Natural killer cell (primary cell): ENCODE measurements around the gene NME7. TPM values are rescaled to one million over a fixed set of nuclear protein-coding genes. Genes with fewer than 3 reads are reported as not detected.

Experiments
- ATAC-seq, 3 donors: fragments of 150-1000 bp in 2 of 3; fragments of 200-7000 bp in 1 of 3; cut with Tn5 transposase; 1 replicate in 1 of 3; 2 replicates in 2 of 3; pipeline ENCODE4 v1.10.0; 2021; ENCODE audit warnings: mild to moderate bottlenecking in 2 of 3, moderate library complexity in 2 of 3
- DNase-seq, 2 donors: peaks; one replicate each; pipeline versions ENCODE4 v3.0.0 to v3.0.0-alpha.2; 2013 to 2021; ENCODE audit warnings: mixed read lengths in 1 of 2
- H3K27ac ChIP-seq: one replicate; pipeline ENCODE4 v1.5.1; 2013; ENCODE audit warnings: mild to moderate bottlenecking, low read length
- H3K27me3 ChIP-seq: one replicate; pipeline ENCODE4 v1.6.1; 2013; ENCODE audit warnings: low read length; ENCODE audit not compliant: control insufficient read depth, insufficient read depth
- H3K36me3 ChIP-seq: one replicate; pipeline ENCODE4 v1.6.1; 2013; ENCODE audit warnings: low read length; ENCODE audit not compliant: control insufficient read depth, insufficient read depth
- H3K4me1 ChIP-seq: one replicate; pipeline ENCODE4 v1.6.1; 2013; ENCODE audit warnings: low read length; ENCODE audit not compliant: control insufficient read depth, insufficient read depth
- H3K4me3 ChIP-seq: one replicate; pipeline ENCODE4 v1.5.1; 2013; ENCODE audit warnings: low read length
- H3K9me3 ChIP-seq: one replicate; pipeline ENCODE4 v1.6.1; 2013; ENCODE audit warnings: low read length; ENCODE audit not compliant: control insufficient read depth, insufficient read depth
- H3K27ac Mint-ChIP-seq, 2 donors: one replicate each; pipeline ENCODE4 v1.8.0; 2022; ENCODE audit warnings: mild to moderate bottlenecking in 2 of 2, mixed read lengths in 2 of 2, moderate library complexity in 1 of 2
- H3K27me3 Mint-ChIP-seq, 2 donors: one replicate each; pipeline ENCODE4 v1.8.0; 2022; ENCODE audit warnings: low read depth in 2 of 2, mixed read lengths in 2 of 2
- H3K36me3 Mint-ChIP-seq: one replicate; pipeline ENCODE4 v1.8.0; 2022; ENCODE audit warnings: mixed read lengths
- H3K4me1 Mint-ChIP-seq, 2 donors: one replicate each; pipeline ENCODE4 v1.8.0; 2022; ENCODE audit warnings: mixed read lengths in 2 of 2
- H3K4me3 Mint-ChIP-seq: one replicate; pipeline ENCODE4 v1.8.0; 2022; ENCODE audit warnings: mild to moderate bottlenecking, moderate library complexity, mixed read lengths
- H3K9me3 Mint-ChIP-seq, 2 donors: one replicate each; pipeline ENCODE4 v1.8.0; 2022; ENCODE audit warnings: mixed read lengths in 2 of 2
- CTCF ChIP-seq: fragments of 200-600 bp; IDR thresholded peaks from one replicate; pipeline ENCODE4 v1.8.0; 2022; ENCODE audit warnings: antibody characterized with exemption
- WGBS: methylation state at CpG from one replicate; pipeline ENCODE4 v1.1.7; 2013; ENCODE audit warnings: missing lambda C conversion rate; ENCODE audit not compliant: insufficient coverage; 5-methylcytosine and 5-hydroxymethylcytosine counted together
- intact Hi-C: fragments of 100-400 bp; cut with micrococcal nuclease; formaldehyde crosslinking; loops from one replicate; pipeline ENCODE4 v1.14.2; 2022
- total RNA-seq, 4 donors: library from RNA; stranded (reverse); fragments of 120-200 nt in 1 of 4; gene quantifications; one replicate each; pipeline versions ENCODE4 v1.2.3 to v1.2.4, GENCODE V29; 2013 to 2022

NME7 gene
- total RNA-seq, 3 donors from 2014 or later (not counting 1 experiment from before 2014, with no cell fraction given) = 5.2 to 9.9 (median 9.8) TPM

GRCh38 chr1:169236143-169236542 is 131.5 kb downstream of the NME7 start:
- Histone ChIP-seq H3K4me3 (no peak overlapping the region), H3K4me1 (no peaks in the 10 kb centered on the region), H3K27ac (no peak overlapping the region), H3K27me3 (no peaks in the 10 kb centered on the region), H3K36me3 (no peaks in the 10 kb centered on the region), H3K9me3 (no peaks in the 10 kb centered on the region)
- H3K27me3 Mint-ChIP-seq = no peaks in the 10 kb centered on the region
- no peaks in the 10 kb centered on the region for H3K9me3 Mint-ChIP-seq
- no peaks in the 10 kb centered on the region for H3K4me1 Mint-ChIP-seq
- 78% methylated on average over 1 of the region's 1 CpG for whole genome bisulfite sequencing
- no peak overlapping the region for H3K27ac Mint-ChIP-seq
- H3K4me3 Mint-ChIP-seq = no peak overlapping the region
- DNase-seq (no peak), ATAC-seq (no peak)
- intact Hi-C loops = no loop called here
- H3K36me3 Mint-ChIP-seq = no peaks in the 10 kb centered on the region
- no peak for TF ChIP-seq CTCF

- no peaks in the 10 kb centered on the region for H3K27me3 Mint-ChIP-seq
- H3K27ac Mint-ChIP-seq = no peak overlapping the region
- no peak overlapping the region for H3K4me3 ChIP-seq
- no peaks in the 10 kb centered on the region for H3K9me3 Mint-ChIP-seq
- no peaks in the 10 kb centered on the region for H3K9me3 ChIP-seq
- no peaks in the 10 kb centered on the region for H3K4me1 ChIP-seq
- no peaks in the 10 kb centered on the region for H3K36me3 ChIP-seq
- no CpG with 5 or more reads among the region's 2 CpGs for WGBS
- H3K27me3 ChIP-seq = no peaks in the 10 kb centered on the region
- no peak overlapping the region for H3K27ac ChIP-seq
- no peaks in the 10 kb centered on the region for H3K4me1 Mint-ChIP-seq
- H3K4me3 Mint-ChIP-seq = no peak overlapping the region
- DNase-seq (no peak), ATAC-seq (no peak)
- H3K36me3 Mint-ChIP-seq = no peaks in the 10 kb centered on the region
- TF ChIP-seq CTCF = no peak
- intact Hi-C loops = no loop called here
Observed at GRCh38 chr1:169235568-169235967, 132.0 kb downstream of the NME7 start.

GRCh38 chr1:169234780-169235179 is 132.8 kb downstream of the NME7 start:
- Histone ChIP-seq H3K36me3 (no peaks in the 10 kb centered on the region), H3K9me3 (no peaks in the 10 kb centered on the region), H3K4me1 (no peaks in the 10 kb centered on the region), H3K27ac (no peak overlapping the region), H3K4me3 (no peak overlapping the region), H3K27me3 (no peaks in the 10 kb centered on the region)
- Mint-ChIP-seq H3K4me3 (no peak overlapping the region), H3K4me1 (no peaks in the 10 kb centered on the region), H3K27me3 (no peaks in the 10 kb centered on the region), H3K36me3 (no peaks in the 10 kb centered on the region), H3K9me3 (no peaks in the 10 kb centered on the region), H3K27ac (no peak overlapping the region)
- DNase-seq = no peak
- ATAC-seq = no peak
- TF ChIP-seq CTCF = no peak
- 90% methylated on average over 3 of the region's 3 CpGs for WGBS
- intact Hi-C loops = no loop called here

GRCh38 chr1:169217636-169218035 is 150.0 kb downstream of the NME7 start:
- no peaks in the 10 kb centered on the region for H3K36me3 Mint-ChIP-seq
- H3K27me3 Mint-ChIP-seq = peaks cover 0 to 5% of the 10 kb centered on the region in 2 donors
- H3K4me1 ChIP-seq = peaks cover 7% of the 10 kb centered on the region
- peak in 1 of 2 donors; percentile 11 for DNase-seq
- H3K4me3 Mint-ChIP-seq = peak overlapping the region; percentile 79
- peak; percentile 76 to 98 (median 76) for ATAC-seq
- H3K4me1 Mint-ChIP-seq = peaks cover 11 to 16% of the 10 kb centered on the region in 2 donors
- H3K9me3 ChIP-seq = no peaks in the 10 kb centered on the region
- no peaks in the 10 kb centered on the region for H3K27me3 ChIP-seq
- peak overlapping the region in 1 of 2 donors; percentile 76 for H3K27ac Mint-ChIP-seq
- no peak overlapping the region for H3K27ac ChIP-seq
- 17% methylated on average over 2 of the region's 3 CpGs for WGBS
- intact Hi-C loops = no loop called here
- no peaks in the 10 kb centered on the region for H3K36me3 ChIP-seq
- H3K9me3 Mint-ChIP-seq = no peaks in the 10 kb centered on the region
- H3K4me3 ChIP-seq = no peak overlapping the region
- no peak for TF ChIP-seq CTCF
